Stimulated activated CD4-positive, alpha-beta T cell treated with anti-CD3 and anti-CD28 coated beads, Interleukin-4, amount 100 ng/mL, for 48 hours (primary cell): Measurements from ENCODE around the gene DAPK3.
"Not testable (repeated sequence)": the region's sequence is repeated elsewhere in the genome, so short reads cannot be mapped to it uniquely, and the experiment has no call there.

Experiments
- DNase-seq, 2 donors: peaks; one replicate each; pipeline ENCODE4 v3.0.0-alpha.2; 2020; ENCODE audit warnings: low read depth in 2 of 2

DAPK3 gene

GRCh38 chr19:3970808-3971598, at the start of gene DAPK3:
TSS of gene DAPK3 (minus strand) at chr19:3971099. CDS start at chr19:3969735, 1,364 bp downstream.
- DNase-seq: peak; percentile 89 to 95

GRCh38 chr19:4019578-4019977, 48.7 kb upstream of the DAPK3 start:
- DNase-seq: no peak

GRCh38 chr19:4018775-4019504, 48.0 kb upstream of the DAPK3 start:
- no peak for DNase-seq

GRCh38 chr19:4018140-4018613, 47.3 kb upstream of the DAPK3 start:
- no peak for DNase-seq

DNA sequence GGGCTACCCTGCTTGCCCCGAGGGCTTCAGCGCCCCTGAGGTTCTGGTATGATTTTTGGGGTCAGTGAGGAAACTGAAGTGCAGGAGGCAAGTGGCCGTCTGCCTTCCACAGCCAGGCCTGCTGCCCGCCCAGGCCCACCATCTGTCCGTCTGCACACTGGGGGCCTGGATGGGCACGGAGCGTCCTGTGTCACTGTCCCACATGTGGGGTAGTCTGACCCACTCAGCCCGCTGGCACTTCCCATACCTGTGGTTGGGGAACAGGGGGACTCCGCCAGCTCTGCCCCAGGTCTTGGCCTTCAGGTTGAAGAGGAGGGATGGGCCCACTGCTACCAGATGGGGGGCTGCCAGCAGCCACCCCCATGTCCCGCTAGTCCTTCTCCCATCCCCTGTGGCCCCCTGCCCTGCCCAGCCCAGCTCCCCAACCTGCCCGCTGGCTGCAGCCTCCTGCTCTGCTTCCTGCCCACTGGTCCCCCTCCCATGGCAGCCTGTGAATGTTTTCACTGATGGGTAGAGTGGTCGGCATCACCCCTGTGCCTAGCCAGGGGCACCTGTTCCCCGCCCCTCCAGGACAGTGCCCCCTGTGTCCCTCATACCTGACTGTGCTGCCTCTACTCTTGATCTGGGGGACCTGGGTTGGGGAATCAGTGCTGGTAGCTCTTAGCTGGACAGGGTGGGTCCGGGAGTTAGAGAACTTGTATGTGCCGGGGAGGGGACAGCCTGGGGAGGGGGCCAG, 46.2 kb upstream of the DAPK3 start:
- no peak for DNase-seq

DNA sequence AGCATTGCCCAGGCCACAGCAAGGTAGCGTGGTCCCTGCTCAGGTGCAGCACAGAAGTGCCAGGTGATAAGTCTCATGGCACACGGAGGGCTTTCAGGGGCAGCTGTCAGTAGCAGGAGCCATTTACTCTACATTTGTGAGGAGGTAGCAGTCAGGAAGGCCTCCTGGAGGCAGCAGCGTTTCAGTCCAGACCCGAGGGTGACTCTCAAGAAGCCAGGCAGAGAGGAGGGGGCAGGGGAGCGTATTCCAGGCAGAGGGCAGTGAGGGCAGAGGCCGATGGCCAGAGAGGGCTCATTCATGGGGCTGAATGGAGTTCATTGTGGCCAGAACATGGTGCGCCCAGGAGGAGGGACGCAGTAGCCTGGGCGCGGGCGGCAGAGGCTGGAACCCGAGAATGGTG, 45.6 kb upstream of the DAPK3 start:
- no peak for DNase-seq

DNA sequence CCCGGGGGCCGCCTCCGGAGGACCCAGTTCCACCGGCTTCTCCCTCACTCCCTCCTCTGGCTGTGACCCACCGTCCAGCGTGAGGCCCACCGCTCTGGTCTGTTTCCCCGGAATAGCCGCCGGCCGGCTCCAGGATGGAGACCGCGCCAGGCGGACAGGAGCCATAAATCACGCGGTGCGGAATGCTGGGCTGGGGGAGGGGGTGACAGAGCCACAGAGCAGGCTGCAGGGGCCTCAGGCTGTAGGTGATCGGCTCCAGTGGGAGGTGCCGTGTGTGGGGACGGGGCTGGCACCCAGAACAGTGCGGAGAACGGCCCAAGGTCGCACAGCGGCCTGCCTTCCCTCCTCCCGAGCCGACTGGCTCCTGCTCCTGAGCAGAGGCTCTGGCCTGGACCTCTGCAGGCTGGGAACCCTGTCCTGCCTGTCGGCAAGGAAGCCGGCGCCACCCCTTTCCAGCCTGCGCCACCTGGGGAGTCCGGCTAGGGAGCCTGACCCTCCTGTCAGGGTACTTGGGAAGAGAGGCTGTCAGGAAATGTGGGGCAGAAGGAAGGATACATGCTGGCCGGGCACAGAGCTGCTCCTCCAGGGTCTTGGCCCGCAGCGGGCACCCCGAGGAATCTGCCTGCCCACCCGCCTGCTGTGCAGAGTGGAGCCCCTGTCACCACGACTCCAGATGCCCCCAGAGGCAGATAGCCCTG, 45.0 kb upstream of the DAPK3 start:
- no peak for DNase-seq

DNA sequence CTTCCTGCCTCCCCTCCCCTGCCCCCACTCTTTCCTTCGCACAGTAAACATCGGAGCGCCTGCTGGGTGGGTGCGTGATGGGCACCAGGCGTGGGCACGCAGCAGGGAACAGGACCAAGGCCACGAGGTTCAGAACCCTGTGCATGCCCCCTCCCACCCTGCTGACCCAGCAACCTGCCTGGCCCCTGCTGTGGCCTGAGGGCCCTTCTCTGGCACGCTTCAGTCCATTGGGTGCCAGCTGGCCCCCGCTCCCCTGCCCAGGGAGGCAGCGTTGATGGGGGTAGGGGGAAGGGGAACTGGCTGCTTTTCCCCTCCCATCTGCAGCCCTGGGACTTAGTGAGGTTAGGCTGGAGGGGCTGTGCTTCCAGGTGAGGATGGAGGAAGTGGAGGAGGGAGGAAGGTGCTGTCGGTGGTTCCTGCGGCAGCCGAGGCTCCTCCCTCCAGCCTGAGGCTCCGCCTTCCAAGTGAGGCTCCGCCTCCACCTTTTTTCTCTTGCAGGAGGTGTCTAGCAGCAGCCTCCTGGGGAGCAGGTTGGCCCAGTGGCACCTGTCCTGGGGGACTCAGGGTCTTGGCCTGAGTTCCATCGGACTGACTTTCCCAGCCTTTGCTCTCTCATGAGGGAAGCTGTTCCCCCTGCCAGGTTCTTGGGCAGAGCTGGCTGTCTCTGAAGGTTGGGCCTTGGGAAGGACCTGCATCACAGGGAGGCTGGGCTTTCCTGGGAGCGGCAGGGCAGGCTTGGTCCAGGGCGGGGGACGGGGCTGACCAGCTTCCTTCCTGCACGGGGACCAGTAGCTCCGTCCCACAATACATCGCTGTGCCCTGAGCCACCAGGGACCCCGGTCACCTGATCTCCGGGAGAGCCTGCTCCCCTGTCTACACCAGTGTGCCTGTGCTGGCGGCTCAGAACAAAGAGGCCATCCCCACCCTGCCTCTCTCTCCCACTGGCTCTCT, 43.9 kb upstream of the DAPK3 start:
- DNase-seq: peak; percentile 23 to 44

- DNase-seq: no peak
Measured at GRCh38 chr19:4013886-4014540, 43.1 kb upstream of the DAPK3 start.

- no peak for DNase-seq
Measured at GRCh38 chr19:4012975-4013634, 42.2 kb upstream of the DAPK3 start.

DNA sequence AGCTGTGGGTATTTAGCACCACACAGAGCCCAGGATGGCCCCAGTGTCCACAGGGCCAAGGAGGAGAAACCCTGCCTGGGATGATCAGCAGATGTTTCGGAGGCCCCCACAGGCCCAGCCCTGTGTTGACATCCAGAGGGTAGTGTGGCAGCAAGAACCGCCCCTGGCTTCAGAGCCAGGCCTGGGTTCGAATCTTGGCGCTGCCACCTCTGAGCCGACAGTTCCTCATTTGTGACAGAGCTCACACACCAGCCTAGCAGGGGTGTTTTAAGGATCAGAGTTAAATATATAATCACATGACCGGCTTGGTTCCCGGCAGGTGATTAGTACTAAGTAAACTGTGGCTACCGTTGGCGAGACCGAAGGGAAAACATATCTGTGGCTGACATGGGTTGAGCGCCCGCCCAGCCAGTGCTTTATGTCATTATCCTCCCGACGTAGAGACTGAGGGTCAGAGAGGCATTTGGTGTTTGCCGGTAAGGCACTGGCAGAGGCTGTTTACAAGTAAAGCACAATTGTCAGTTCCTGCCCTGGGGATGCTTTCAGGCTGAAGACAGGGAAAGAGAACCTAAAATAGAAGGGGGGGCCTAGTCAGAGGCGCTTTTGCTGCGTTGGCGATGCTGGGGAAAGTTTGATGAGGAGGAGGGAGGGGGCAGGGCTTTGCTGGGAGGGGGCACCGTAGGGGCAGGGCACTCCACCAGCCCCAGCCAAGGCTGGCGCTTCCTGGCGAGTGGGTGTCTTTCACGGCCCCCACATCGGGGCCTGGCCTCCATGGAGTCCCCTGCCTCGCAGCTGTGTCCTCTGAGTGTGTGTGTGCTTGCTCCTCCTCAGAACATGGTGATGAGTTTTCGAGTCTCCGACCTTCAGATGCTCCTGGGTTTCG, 41.4 kb upstream of the DAPK3 start:
- DNase-seq: no peak

GRCh38 chr19:4011430-4011829, 40.5 kb upstream of the DAPK3 start:
- DNase-seq: not testable (repeated sequence)

DNA sequence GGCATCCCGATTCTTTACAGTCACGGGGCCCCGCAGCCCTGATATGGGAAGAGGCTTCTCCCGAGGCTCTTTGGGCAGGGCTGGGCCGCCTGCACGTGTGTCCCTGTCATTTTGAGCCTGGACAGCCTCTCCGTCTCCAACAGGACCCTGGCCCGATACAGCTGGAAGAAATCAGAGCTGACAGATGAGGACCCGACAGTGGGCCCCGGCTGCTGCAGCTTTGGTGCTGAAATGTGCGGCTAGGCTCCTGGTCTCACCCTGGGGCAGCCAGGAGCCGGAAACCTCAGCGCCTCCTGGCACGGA, 39.9 kb upstream of the DAPK3 start:
- no peak for DNase-seq

- no peak for DNase-seq
Measured at GRCh38 chr19:4009990-4010807, 39.3 kb upstream of the DAPK3 start.

DNA sequence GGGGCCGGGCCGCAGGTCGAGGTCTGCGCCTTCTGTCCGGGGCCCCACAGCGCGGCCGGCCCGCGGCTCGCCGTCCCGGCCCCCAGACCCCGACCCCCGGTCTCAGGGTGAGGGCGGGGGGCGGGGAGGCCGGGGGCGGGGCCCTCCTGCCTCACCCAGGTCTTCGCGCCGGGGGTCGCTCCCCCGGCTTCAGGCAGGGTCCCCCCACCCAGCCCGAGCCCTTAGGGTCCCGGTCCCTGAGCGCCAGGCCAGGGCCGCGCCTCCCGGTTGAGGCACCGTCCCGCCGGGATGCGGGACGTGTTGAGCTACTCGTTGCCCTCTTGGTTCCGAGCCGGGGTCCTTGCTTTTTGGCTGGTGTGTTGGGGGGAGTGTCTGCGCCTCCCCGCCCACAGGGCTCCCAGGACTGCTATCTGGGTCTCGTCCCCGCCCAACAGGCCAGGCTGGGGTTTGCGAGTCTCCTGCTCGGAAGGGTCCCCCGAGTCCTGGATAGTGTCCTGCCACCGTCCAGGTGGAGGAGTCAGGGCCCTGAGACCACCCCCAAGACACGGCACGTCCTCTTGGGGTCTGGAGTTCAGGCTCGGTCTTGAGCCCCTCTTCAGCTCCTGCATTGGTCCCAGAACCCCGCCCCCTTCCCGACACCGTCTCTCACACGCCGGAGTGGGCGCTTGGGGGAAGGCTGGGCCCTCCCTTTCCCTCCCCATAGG, 37.1 kb upstream of the DAPK3 start:
- peak in 1 of 2 donors; percentile 32 for DNase-seq

GRCh38 chr19:4007021-4007835, 36.3 kb upstream of the DAPK3 start, which contains the start of gene PIAS4:
TSS of gene PIAS4 (plus strand) at chr19:4007736. CDS start at chr19:4007761, 25 bp downstream.
- peak; percentile 85 to 95 for DNase-seq
